Calu3 (cell line): Measurements from ENCODE around the gene DBH. TPM values are rescaled to one million over a fixed set of nuclear protein-coding genes. Genes with fewer than 3 reads are reported as not detected.

Source experiments
- BruUV-seq: library from RNA; stranded (reverse); fragments of 400-500 nt; replicated peaks from 2 replicates; lab custom pipeline; 2021; lab: Mats Ljungman, UMichigan
- CTCF ChIA-PET: fragments of 300-600 bp; sonication (Branson Sonifier 250); formaldehyde crosslinking; loops from one replicate; lab custom pipeline; 2022; ENCODE audit warnings: antibody characterized with exemption; lab: Charles Lee
- DNase-seq: peaks from one replicate; pipeline ENCODE4 v3.0.0; 2022
- H3K27ac Mint-ChIP-seq: one replicate; pipeline ENCODE4 v1.8.0; 2022; ENCODE audit warnings: mixed read lengths; ENCODE audit not compliant: unreplicated experiment
- H3K27me3 Mint-ChIP-seq: one replicate; pipeline ENCODE4 v1.8.0; 2022; ENCODE audit warnings: mixed read lengths; ENCODE audit not compliant: unreplicated experiment
- H3K36me3 Mint-ChIP-seq: one replicate; pipeline ENCODE4 v1.8.0; 2022; ENCODE audit warnings: mild to moderate bottlenecking, moderate library complexity, mixed read lengths; ENCODE audit not compliant: insufficient read depth, unreplicated experiment
- H3K4me1 Mint-ChIP-seq: one replicate; pipeline ENCODE4 v1.8.0; 2022; ENCODE audit warnings: mild to moderate bottlenecking, low read depth, mixed read lengths; ENCODE audit not compliant: unreplicated experiment
- H3K4me3 Mint-ChIP-seq: one replicate; pipeline ENCODE4 v1.8.0; 2022; ENCODE audit warnings: mild to moderate bottlenecking, low read depth, moderate library complexity, mixed read lengths; ENCODE audit not compliant: unreplicated experiment
- H3K9me3 Mint-ChIP-seq: one replicate; pipeline ENCODE4 v1.8.0; 2022; ENCODE audit warnings: low read depth, mixed read lengths; ENCODE audit not compliant: unreplicated experiment
- intact Hi-C: fragments of 100-400 bp; cut with micrococcal nuclease; formaldehyde crosslinking; loops from one replicate; pipeline ENCODE4 v1.10.0; 2022; ENCODE audit not compliant: unreplicated experiment
- total RNA-seq: library from RNA; stranded (reverse); gene quantifications from 2 replicates; pipeline ENCODE4 v1.2.3, GENCODE V29; 2022
- TF ChIP-seq, protein P1 (sequence below): fragments of 200-600 bp; IDR thresholded peaks from one replicate; pipeline ENCODE4 v1.8.0; 2022; ENCODE audit warnings: antibody characterized with exemption; ENCODE audit not compliant: unreplicated experiment

DBH gene
- total RNA-seq, 1 experiment from 2014 or later: not detected

DNA sequence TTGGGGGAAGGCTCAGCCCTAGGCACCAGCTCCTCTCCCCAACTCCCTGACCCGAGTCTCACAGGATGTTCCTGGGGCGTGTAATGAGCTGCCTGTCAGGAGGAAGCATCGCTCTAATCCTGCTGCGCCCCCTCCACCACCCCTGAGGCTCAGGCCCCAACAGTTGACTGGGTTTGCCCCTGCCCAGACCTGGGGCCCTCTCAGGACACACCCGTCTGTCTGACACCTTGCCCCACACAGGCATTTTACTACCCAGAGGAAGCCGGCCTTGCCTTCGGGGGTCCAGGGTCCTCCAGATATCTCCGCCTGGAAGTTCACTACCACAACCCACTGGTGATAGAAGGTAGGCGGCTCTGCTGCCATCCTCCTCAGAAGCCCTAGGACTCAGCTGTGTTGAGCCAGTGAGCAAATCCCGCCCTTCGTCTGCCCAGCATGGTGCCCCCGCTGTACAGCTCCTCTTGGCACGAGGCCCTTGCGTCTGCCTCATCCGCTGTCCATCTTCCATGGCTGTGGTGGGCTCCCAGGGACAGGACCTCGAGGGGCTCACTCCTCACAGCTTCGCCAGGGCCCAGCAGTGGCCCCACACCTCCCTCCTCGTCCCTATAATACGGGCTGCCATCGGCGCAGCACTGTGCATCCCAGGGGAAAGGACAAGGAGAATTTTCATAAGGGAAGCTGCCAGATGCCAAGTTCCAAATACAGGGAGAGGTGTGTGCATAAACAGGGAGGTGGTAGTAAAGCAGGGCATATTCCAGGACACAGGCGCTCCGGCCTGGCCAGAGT lies 8.0 kb downstream of the DBH start:
- H3K27ac Mint-ChIP-seq: no peak overlapping the region
- H3K36me3 Mint-ChIP-seq: no peaks in the 10 kb centered on the region
- peaks cover 99% of the 10 kb centered on the region for H3K27me3 Mint-ChIP-seq
- H3K4me3 Mint-ChIP-seq: no peak overlapping the region
- TF ChIP-seq, protein P1, sequence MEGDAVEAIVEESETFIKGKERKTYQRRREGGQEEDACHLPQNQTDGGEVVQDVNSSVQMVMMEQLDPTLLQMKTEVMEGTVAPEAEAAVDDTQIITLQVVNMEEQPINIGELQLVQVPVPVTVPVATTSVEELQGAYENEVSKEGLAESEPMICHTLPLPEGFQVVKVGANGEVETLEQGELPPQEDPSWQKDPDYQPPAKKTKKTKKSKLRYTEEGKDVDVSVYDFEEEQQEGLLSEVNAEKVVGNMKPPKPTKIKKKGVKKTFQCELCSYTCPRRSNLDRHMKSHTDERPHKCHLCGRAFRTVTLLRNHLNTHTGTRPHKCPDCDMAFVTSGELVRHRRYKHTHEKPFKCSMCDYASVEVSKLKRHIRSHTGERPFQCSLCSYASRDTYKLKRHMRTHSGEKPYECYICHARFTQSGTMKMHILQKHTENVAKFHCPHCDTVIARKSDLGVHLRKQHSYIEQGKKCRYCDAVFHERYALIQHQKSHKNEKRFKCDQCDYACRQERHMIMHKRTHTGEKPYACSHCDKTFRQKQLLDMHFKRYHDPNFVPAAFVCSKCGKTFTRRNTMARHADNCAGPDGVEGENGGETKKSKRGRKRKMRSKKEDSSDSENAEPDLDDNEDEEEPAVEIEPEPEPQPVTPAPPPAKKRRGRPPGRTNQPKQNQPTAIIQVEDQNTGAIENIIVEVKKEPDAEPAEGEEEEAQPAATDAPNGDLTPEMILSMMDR: no peak
- CTCF ChIA-PET: interaction anchor here (0.6 kb wide), 1 partner anchor 121 kb away, joined by 3 read pairs; no protein-coding TSS in a partner anchor
- intact Hi-C loops: no loop called here
- H3K4me1 Mint-ChIP-seq: no peaks in the 10 kb centered on the region
- no peaks in the 10 kb centered on the region for H3K9me3 Mint-ChIP-seq
- no TSS peak for BruUV-seq
- DNase-seq: no peak

DNA sequence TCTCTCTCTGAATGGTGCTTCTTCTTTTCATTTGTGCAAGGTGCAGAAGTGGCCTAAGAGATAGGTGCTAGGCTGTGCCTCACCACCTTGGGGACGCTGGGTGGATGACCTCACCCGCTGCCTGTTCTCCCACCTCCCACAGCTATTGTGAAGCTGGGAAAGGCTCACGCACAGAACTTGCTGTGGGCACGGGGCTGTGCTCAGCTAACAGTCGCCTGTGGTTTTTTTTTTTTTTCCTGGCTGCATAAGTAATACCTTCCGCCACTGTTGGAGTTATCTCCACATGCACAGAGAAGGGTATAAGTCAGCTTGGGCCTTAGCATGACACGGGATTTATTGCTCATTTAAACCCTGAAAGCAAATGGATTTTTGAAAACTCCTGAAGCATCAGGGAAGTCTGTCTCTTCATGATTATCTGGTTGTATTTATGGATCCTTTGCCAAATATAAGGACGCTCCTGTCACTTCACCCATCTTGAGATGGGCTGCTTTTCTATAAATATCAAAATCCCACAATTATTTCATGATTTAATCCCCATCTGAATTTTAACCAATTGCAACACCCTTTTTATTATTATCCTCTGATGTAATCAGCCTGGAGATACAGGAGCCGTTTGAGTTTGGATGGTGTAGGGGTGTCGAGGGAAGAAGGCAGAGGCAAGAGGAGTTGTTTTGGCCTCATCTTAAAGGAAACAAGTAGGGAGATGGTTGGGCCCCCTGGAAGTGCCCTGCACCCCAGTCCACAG lies 9.0 kb downstream of the DBH start:
- intact Hi-C loops: no loop called here
- no peak for DNase-seq
- H3K36me3 Mint-ChIP-seq: no peaks in the 10 kb centered on the region
- TF ChIP-seq, protein P1: no peak
- CTCF ChIA-PET: no interaction called here
- H3K27ac Mint-ChIP-seq: no peak overlapping the region
- no peaks in the 10 kb centered on the region for H3K4me1 Mint-ChIP-seq
- BruUV-seq: no TSS peak
- peaks cover 99% of the 10 kb centered on the region for H3K27me3 Mint-ChIP-seq
- H3K9me3 Mint-ChIP-seq: no peaks in the 10 kb centered on the region
- H3K4me3 Mint-ChIP-seq: no peak overlapping the region

- no peak for DNase-seq
- H3K36me3 Mint-ChIP-seq: no peaks in the 10 kb centered on the region
- BruUV-seq: no TSS peak
- no peaks in the 10 kb centered on the region for H3K4me1 Mint-ChIP-seq
- no peak overlapping the region for H3K4me3 Mint-ChIP-seq
- H3K27me3 Mint-ChIP-seq: peaks cover 92% of the 10 kb centered on the region
- H3K9me3 Mint-ChIP-seq: no peaks in the 10 kb centered on the region
- TF ChIP-seq, protein P1: no peak
- H3K27ac Mint-ChIP-seq: no peak overlapping the region
- intact Hi-C loops: no loop called here
- CTCF ChIA-PET: no interaction called here
Measured at GRCh38 chr9:133647148-133647547, 11.0 kb downstream of the DBH start.

GRCh38 chr9:133647765-133648469 lies 11.8 kb downstream of the DBH start:
- TF ChIP-seq, protein P1: no peak
- Mint-ChIP-seq H3K9me3 (no peaks in the 10 kb centered on the region), H3K27ac (no peak overlapping the region), H3K4me1 (no peaks in the 10 kb centered on the region), H3K27me3 (peaks cover 92% of the 10 kb centered on the region), H3K36me3 (no peaks in the 10 kb centered on the region), H3K4me3 (no peak overlapping the region)
- BruUV-seq: no TSS peak
- intact Hi-C loops: no loop called here
- CTCF ChIA-PET: no interaction called here
- DNase-seq: no peak
